Tibial nerve (tissue), 4 donors: ENCODE measurements around the gene DUSP7.

Source experiments
- EP300 ChIP-seq, 2 donors: sonication (generic); formaldehyde crosslinking; IDR thresholded peaks; one replicate each; pipeline ENCODE4 v1.6.1; 2017; ENCODE audit warnings: antibody characterized with exemption in 2 of 2, mild to moderate bottlenecking in 1 of 2
- POLR2A ChIP-seq, 2 donors: fragments of 450-650 bp; IDR thresholded peaks; one replicate each; pipeline ENCODE4 v1.6.1; 2017; ENCODE audit warnings: antibody characterized with exemption in 2 of 2, mild to moderate bottlenecking in 2 of 2, moderate library complexity in 2 of 2
- TF ChIP-seq, protein P1 (sequence below), 5 experiments: fragments of 200-600 bp in 3 of 5; fragments of 450-650 bp in 2 of 5; sonication (generic) in 3 of 5; IDR thresholded peaks; one replicate each; pipeline ENCODE4 v1.5.1; 2016 to 2019; ENCODE audit warnings: antibody characterized with exemption in 5 of 5, mild to moderate bottlenecking in 3 of 5, moderate library complexity in 2 of 5

GRCh38 chr3:52049503-52049902 lies 6.9 kb downstream of the DUSP7 start:
- TF ChIP-seq, protein P1, sequence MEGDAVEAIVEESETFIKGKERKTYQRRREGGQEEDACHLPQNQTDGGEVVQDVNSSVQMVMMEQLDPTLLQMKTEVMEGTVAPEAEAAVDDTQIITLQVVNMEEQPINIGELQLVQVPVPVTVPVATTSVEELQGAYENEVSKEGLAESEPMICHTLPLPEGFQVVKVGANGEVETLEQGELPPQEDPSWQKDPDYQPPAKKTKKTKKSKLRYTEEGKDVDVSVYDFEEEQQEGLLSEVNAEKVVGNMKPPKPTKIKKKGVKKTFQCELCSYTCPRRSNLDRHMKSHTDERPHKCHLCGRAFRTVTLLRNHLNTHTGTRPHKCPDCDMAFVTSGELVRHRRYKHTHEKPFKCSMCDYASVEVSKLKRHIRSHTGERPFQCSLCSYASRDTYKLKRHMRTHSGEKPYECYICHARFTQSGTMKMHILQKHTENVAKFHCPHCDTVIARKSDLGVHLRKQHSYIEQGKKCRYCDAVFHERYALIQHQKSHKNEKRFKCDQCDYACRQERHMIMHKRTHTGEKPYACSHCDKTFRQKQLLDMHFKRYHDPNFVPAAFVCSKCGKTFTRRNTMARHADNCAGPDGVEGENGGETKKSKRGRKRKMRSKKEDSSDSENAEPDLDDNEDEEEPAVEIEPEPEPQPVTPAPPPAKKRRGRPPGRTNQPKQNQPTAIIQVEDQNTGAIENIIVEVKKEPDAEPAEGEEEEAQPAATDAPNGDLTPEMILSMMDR (IDR thresholded peaks at IDR 0.05), result no peak
- TF ChIP-seq POLR2A (IDR thresholded peaks at IDR 0.05) (no peak), EP300 (IDR thresholded peaks at IDR 0.05) (no peak)
